Mammary epithelial cell (primary cell): ENCODE results near the gene HACD4.

Experiments
- EZH2 ChIP-seq: IDR thresholded peaks from 2 replicates; pipeline ENCODE4 v1.6.1; 2012; ENCODE audit warnings: low read length, inconsistent platforms, borderline replicate concordance
- TF ChIP-seq, protein P1 (sequence below), 2 donors: IDR thresholded peaks in 1 of 2; conservative IDR thresholded peaks in 1 of 2; 2 replicates each; pipeline ENCODE4 v1.5.1; 2011 to 2012; ENCODE audit warnings: inconsistent platforms in 2 of 2, low read length in 2 of 2, mild to moderate bottlenecking in 2 of 2, control low read depth in 1 of 2, low read depth in 1 of 2; ENCODE audit not compliant: insufficient read depth in 1 of 2; ENCODE audit errors: extremely low read depth in 1 of 2

DNA sequence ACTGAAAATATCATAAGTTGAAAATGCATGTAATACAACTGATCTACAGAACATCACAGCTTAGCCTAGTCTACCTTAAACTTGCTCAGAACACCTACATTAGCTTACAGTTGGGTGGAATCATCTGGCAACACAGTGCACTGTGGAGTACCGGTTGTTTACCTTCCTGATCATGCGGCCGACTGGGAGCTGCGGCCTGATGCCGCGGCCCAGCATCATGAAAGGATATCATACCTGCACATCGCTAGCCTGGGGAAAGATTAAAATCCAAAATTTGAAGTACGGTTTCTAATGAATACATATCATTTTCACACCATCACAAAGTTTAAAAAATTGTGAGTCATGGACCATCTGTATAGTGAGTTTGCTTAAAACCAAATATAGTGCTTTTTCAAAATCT is 1.8 kb downstream of the HACD4 start:
- TF ChIP-seq, protein P1, sequence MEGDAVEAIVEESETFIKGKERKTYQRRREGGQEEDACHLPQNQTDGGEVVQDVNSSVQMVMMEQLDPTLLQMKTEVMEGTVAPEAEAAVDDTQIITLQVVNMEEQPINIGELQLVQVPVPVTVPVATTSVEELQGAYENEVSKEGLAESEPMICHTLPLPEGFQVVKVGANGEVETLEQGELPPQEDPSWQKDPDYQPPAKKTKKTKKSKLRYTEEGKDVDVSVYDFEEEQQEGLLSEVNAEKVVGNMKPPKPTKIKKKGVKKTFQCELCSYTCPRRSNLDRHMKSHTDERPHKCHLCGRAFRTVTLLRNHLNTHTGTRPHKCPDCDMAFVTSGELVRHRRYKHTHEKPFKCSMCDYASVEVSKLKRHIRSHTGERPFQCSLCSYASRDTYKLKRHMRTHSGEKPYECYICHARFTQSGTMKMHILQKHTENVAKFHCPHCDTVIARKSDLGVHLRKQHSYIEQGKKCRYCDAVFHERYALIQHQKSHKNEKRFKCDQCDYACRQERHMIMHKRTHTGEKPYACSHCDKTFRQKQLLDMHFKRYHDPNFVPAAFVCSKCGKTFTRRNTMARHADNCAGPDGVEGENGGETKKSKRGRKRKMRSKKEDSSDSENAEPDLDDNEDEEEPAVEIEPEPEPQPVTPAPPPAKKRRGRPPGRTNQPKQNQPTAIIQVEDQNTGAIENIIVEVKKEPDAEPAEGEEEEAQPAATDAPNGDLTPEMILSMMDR (conservative IDR thresholded peaks at IDR 0.05 in 1 of 2, IDR thresholded peaks at IDR 0.05 in 1 of 2; ENCODE audit: extremely low read depth in 1 of 2, insufficient read depth in 1 of 2, low read depth in 1 of 2, low read length in 2 of 2): no peak
- no peak for TF ChIP-seq EZH2
